Ishikawa (cell line): ENCODE results near the gene ATP10A.

Experiments
- CEBPB ChIP-seq: IDR thresholded peaks from 2 replicates; pipeline ENCODE4 v1.6.1; 2012
- CREB1 ChIP-seq: IDR thresholded peaks from 2 replicates; pipeline ENCODE4 v1.6.1; 2012; ENCODE audit warnings: low read depth
- EGR1 ChIP-seq: IDR thresholded peaks from 2 replicates; pipeline ENCODE4 v1.6.1; 2012
- EP300 ChIP-seq: IDR thresholded peaks from 2 replicates; pipeline ENCODE4 v1.6.1; 2012; ENCODE audit warnings: borderline replicate concordance
- FOXM1 ChIP-seq: IDR thresholded peaks from 2 replicates; pipeline ENCODE4 v1.6.1; 2012; ENCODE audit warnings: low read depth, borderline replicate concordance
- MAX ChIP-seq: IDR thresholded peaks from 2 replicates; pipeline ENCODE4 v1.6.1; 2012
- NFIC ChIP-seq: IDR thresholded peaks from 2 replicates; pipeline ENCODE4 v1.6.1; 2012
- RAD21 ChIP-seq: IDR thresholded peaks from 2 replicates; pipeline ENCODE4 v1.6.1; 2012; ENCODE audit warnings: low read depth
- TAF1 ChIP-seq: IDR thresholded peaks from 2 replicates; pipeline ENCODE4 v1.6.1; 2012; ENCODE audit warnings: low read depth, mild to moderate bottlenecking
- TCF12 ChIP-seq: IDR thresholded peaks from 2 replicates; pipeline ENCODE4 v1.6.1; 2012; ENCODE audit warnings: low read depth
- TEAD4 ChIP-seq: IDR thresholded peaks from 2 replicates; pipeline ENCODE4 v1.6.1; 2012
- USF1 ChIP-seq: IDR thresholded peaks from 2 replicates; pipeline ENCODE4 v1.6.1; 2012
- YY1 ChIP-seq: IDR thresholded peaks from 2 replicates; pipeline ENCODE4 v1.6.1; 2012; ENCODE audit warnings: low read depth
- ZBTB7A ChIP-seq: IDR thresholded peaks from 2 replicates; pipeline ENCODE4 v1.6.1; 2012; ENCODE audit warnings: low read depth
- TF ChIP-seq, protein P1 (sequence below): IDR thresholded peaks from 2 replicates; pipeline ENCODE4 v1.6.1; 2012; ENCODE audit warnings: low read depth, mild to moderate bottlenecking

ATP10A gene

GRCh38 chr15:25864966-25865365 lies 1.8 kb upstream of the ATP10A start:
- TF ChIP-seq FOXM1: no peak
- no peak for TF ChIP-seq TAF1
- TF ChIP-seq YY1: no peak
- TF ChIP-seq MAX: no peak
- TF ChIP-seq RAD21: no peak
- TF ChIP-seq USF1: no peak
- TF ChIP-seq EGR1: no peak
- TF ChIP-seq ZBTB7A: no peak
- TF ChIP-seq EP300: no peak
- no peak for TF ChIP-seq TCF12
- TF ChIP-seq, protein P1, sequence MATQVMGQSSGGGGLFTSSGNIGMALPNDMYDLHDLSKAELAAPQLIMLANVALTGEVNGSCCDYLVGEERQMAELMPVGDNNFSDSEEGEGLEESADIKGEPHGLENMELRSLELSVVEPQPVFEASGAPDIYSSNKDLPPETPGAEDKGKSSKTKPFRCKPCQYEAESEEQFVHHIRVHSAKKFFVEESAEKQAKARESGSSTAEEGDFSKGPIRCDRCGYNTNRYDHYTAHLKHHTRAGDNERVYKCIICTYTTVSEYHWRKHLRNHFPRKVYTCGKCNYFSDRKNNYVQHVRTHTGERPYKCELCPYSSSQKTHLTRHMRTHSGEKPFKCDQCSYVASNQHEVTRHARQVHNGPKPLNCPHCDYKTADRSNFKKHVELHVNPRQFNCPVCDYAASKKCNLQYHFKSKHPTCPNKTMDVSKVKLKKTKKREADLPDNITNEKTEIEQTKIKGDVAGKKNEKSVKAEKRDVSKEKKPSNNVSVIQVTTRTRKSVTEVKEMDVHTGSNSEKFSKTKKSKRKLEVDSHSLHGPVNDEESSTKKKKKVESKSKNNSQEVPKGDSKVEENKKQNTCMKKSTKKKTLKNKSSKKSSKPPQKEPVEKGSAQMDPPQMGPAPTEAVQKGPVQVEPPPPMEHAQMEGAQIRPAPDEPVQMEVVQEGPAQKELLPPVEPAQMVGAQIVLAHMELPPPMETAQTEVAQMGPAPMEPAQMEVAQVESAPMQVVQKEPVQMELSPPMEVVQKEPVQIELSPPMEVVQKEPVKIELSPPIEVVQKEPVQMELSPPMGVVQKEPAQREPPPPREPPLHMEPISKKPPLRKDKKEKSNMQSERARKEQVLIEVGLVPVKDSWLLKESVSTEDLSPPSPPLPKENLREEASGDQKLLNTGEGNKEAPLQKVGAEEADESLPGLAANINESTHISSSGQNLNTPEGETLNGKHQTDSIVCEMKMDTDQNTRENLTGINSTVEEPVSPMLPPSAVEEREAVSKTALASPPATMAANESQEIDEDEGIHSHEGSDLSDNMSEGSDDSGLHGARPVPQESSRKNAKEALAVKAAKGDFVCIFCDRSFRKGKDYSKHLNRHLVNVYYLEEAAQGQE: no peak
- TF ChIP-seq CREB1: no peak
- TF ChIP-seq TEAD4: no peak
- no peak for TF ChIP-seq NFIC
- TF ChIP-seq CEBPB: no peak

- TF ChIP-seq EGR1: no peak
- no peak for TF ChIP-seq FOXM1
- TF ChIP-seq MAX: no peak
- no peak for TF ChIP-seq USF1
- TF ChIP-seq, protein P1: no peak
- no peak for TF ChIP-seq ZBTB7A
- TF ChIP-seq TEAD4: no peak
- TF ChIP-seq NFIC: no peak
- no peak for TF ChIP-seq TAF1
- TF ChIP-seq RAD21: no peak
- no peak for TF ChIP-seq CEBPB
- TF ChIP-seq CREB1: no peak
- no peak for TF ChIP-seq YY1
- no peak for TF ChIP-seq EP300
- TF ChIP-seq TCF12: no peak
Observed at GRCh38 chr15:25863968-25864580, 947 bp upstream of the ATP10A start.

GRCh38 chr15:25862472-25863110 lies 536 bp downstream of the ATP10A start:
- TF ChIP-seq, protein P1: no peak
- TF ChIP-seq TEAD4: no peak
- TF ChIP-seq EP300: no peak
- no peak for TF ChIP-seq CREB1
- TF ChIP-seq EGR1: no peak

GRCh38 chr15:25862071-25862471 lies 1.1 kb downstream of the ATP10A start:
- TF ChIP-seq, protein P1: no peak
- TF ChIP-seq TCF12 (no peak), CEBPB (no peak), RAD21 (no peak), NFIC (no peak), TAF1 (no peak), MAX (no peak), TEAD4 (no peak), CREB1 (no peak), YY1 (no peak), ZBTB7A (no peak), FOXM1 (no peak), USF1 (no peak), EP300 (no peak)
